Smooth muscle cell of bladder (primary cell): Measurements from ENCODE around the gene ZDHHC5. TPM values are rescaled to one million over a fixed set of nuclear protein-coding genes. Genes with fewer than 3 reads are reported as not detected.

ENCODE experiments used
- total RNA-seq: library from RNA; depleted of rRNA; stranded (reverse); fragments of >200 nt; gene quantifications from 2 replicates; pipeline ENCODE4 v1.2.3, GENCODE V29; 2014

The ZDHHC5 gene
- 24.0 and 34.3 TPM in 2 replicates for total RNA-seq

GRCh38 chr11:57667736-57668433 is at the start of gene ZDHHC5:
TSS of gene ZDHHC5 (plus strand) at chr11:57668114. CDS start at chr11:57673091, 4,977 bp downstream.

GRCh38 chr11:57649826-57650738 is 17.8 kb upstream of the ZDHHC5 start, which contains the start of gene YPEL4:
TSS of gene YPEL4 (minus strand) at chr11:57649912. CDS start at chr11:57647107, 2,805 bp downstream.

GRCh38 chr11:57657194-57658022 is 10.5 kb upstream of the ZDHHC5 start, which contains the start of gene CLP1:
TSS of gene CLP1 (plus strand) at chr11:57657762. CDS start at chr11:57659477, 1,715 bp downstream.

GRCh38 chr11:57711414-57712255 is 43.7 kb downstream of the ZDHHC5 start, which contains the start of gene MED19:
TSS of gene MED19 (minus strand) at chr11:57712215. CDS start at chr11:57712179, 36 bp downstream.

GRCh38 chr11:57712256-57713150 is 44.6 kb downstream of the ZDHHC5 start, which contains the start of gene TMX2:
TSS of gene TMX2 (plus strand) at chr11:57712593. CDS start at chr11:57712619, 26 bp downstream.

GRCh38 chr11:57741132-57742086 is 73.5 kb downstream of the ZDHHC5 start, which contains the start of gene SELENOH:
TSS of gene SELENOH (plus strand) at chr11:57741491. CDS start at chr11:57741596, 105 bp downstream.

Other genes starting within 250 kb of the ZDHHC5 start
- gene SLC43A3, start 241.0 kb upstream of the ZDHHC5 start, total RNA-seq, result 15.9 and 27.4 TPM in 2 replicates
- gene RTN4RL2, start 207.6 kb upstream of the ZDHHC5 start, total RNA-seq, result 0.09 TPM in 1 of 2 replicates, not detected in the other
- 16.8 and 19.9 TPM in 2 replicates for gene SLC43A1, start 152.4 kb upstream of the ZDHHC5 start, total RNA-seq
- gene TIMM10, start 137.4 kb upstream of the ZDHHC5 start, total RNA-seq, result 36.7 and 43.0 TPM in 2 replicates
- not detected in 2 replicates for gene SMTNL1, start 130.5 kb upstream of the ZDHHC5 start, total RNA-seq
- 61.2 and 78.1 TPM in 2 replicates for gene UBE2L6, start 100.4 kb upstream of the ZDHHC5 start, total RNA-seq
- gene SERPING1, start 70.4 kb upstream of the ZDHHC5 start, total RNA-seq, result 4.7 and 10.8 TPM in 2 replicates
- gene YPEL4, start 18.2 kb upstream of the ZDHHC5 start, total RNA-seq, result 1.4 and 1.6 TPM in 2 replicates
- gene CLP1, start 10.4 kb upstream of the ZDHHC5 start, total RNA-seq, result 12.4 and 16.5 TPM in 2 replicates
- gene MED19, start 44.1 kb downstream of the ZDHHC5 start, total RNA-seq, result 13.7 and 14.4 TPM in 2 replicates
- gene TMX2, start 44.5 kb downstream of the ZDHHC5 start, total RNA-seq, result 46.5 and 50.5 TPM in 2 replicates
- gene SELENOH, start 73.4 kb downstream of the ZDHHC5 start, total RNA-seq, result 73.3 and 73.8 TPM in 2 replicates
- gene BTBD18, start 83.7 kb downstream of the ZDHHC5 start, total RNA-seq, result not detected in 2 replicates
- 86.3 and 94.2 TPM in 2 replicates for gene CTNND1, start 93.7 kb downstream of the ZDHHC5 start, total RNA-seq